ENCODE results near the gene NRK. TPM values are rescaled to one million over a fixed set of nuclear protein-coding genes. Genes with fewer than 3 reads are reported as not detected.
"Not testable (repeated sequence)": the region's sequence is repeated elsewhere in the genome, so short reads cannot be mapped to it uniquely, and the experiment has no call there.

The NRK gene
- total and polyA plus RNA-seq, 3 donors from 2014 or later: 3.7 to 6.1 (median 4.5) TPM

GRCh38 chrX:105803891-105804290 lies 18.4 kb upstream of the NRK start:
- no peak for DNase-seq
- H3K27ac ChIP-seq: no peak overlapping the region
- no peaks in the 10 kb centered on the region for H3K36me3 ChIP-seq (ENCODE audit: low read depth, missing control alignments)
- no peaks in the 10 kb centered on the region for H3K9me3 ChIP-seq
- H3K4me3 ChIP-seq: no peak overlapping the region
- no peaks in the 10 kb centered on the region for H3K27me3 ChIP-seq
- TF ChIP-seq CTCF (IDR thresholded peaks at IDR 0.05): no peak
- TF ChIP-seq POLR2A (IDR thresholded peaks at IDR 0.05): no peak
- intact Hi-C loops (cut with DNase I; ENCODE audit: low total_unique reads): no loop called here
- no peaks in the 10 kb centered on the region for H3K4me1 ChIP-seq
- 96 to 97% methylated on average over 2 of the region's 2 CpGs for WGBS, 2 donors

GRCh38 chrX:105805655-105806054 lies 16.7 kb upstream of the NRK start:
- intact Hi-C loops (cut with DNase I; ENCODE audit: low total_unique reads); DNase-seq; H3K27me3 ChIP-seq; H3K27ac ChIP-seq; H3K9me3 ChIP-seq; H3K4me1 ChIP-seq; H3K36me3 ChIP-seq (ENCODE audit: low read depth, missing control alignments); H3K4me3 ChIP-seq: not testable (repeated sequence)

GRCh38 chrX:105816517-105816916 lies 5.8 kb upstream of the NRK start:
- WGBS, 2 donors: 86 to 89% methylated on average over 1 to 2 of the region's 2 CpGs
- TF ChIP-seq CTCF (IDR thresholded peaks at IDR 0.05) (no peak), POLR2A (IDR thresholded peaks at IDR 0.05) (no peak)
- intact Hi-C loops (cut with DNase I; ENCODE audit: low total_unique reads): no loop called here
- Histone ChIP-seq H3K36me3 (ENCODE audit: low read depth, missing control alignments) (no peaks in the 10 kb centered on the region), H3K9me3 (no peaks in the 10 kb centered on the region), H3K4me1 (no peaks in the 10 kb centered on the region), H3K27me3 (no peaks in the 10 kb centered on the region), H3K27ac (no peak overlapping the region), H3K4me3 (no peak overlapping the region)
- DNase-seq: no peak

- Histone ChIP-seq H3K4me1 (no peaks in the 10 kb centered on the region), H3K27me3 (no peaks in the 10 kb centered on the region), H3K9me3 (no peaks in the 10 kb centered on the region), H3K27ac (no peak overlapping the region), H3K36me3 (ENCODE audit: low read depth, missing control alignments) (no peaks in the 10 kb centered on the region), H3K4me3 (no peak overlapping the region)
- no peak for TF ChIP-seq POLR2A (IDR thresholded peaks at IDR 0.05)
- TF ChIP-seq CTCF (IDR thresholded peaks at IDR 0.05): no peak
- 23 to 58% methylated on average over 7 of the region's 7 CpGs for WGBS, 2 donors
- intact Hi-C loops (cut with DNase I; ENCODE audit: low total_unique reads): no loop called here
- no peak for DNase-seq
Measured at GRCh38 chrX:105820247-105820646, 2.1 kb upstream of the NRK start.

- no peak overlapping the region for H3K27ac ChIP-seq
- no peaks in the 10 kb centered on the region for H3K9me3 ChIP-seq
- TF ChIP-seq POLR2A (IDR thresholded peaks at IDR 0.05): no peak
- no peak for TF ChIP-seq CTCF (IDR thresholded peaks at IDR 0.05)
- H3K4me1 ChIP-seq: no peaks in the 10 kb centered on the region
- 4 to 7% methylated on average over 8 to 28 of the region's 28 CpGs for WGBS, 2 donors
- intact Hi-C loops (cut with DNase I; ENCODE audit: low total_unique reads): no loop called here
- peak overlapping the region; percentile 36 to 59 for H3K4me3 ChIP-seq
- DNase-seq: peak; percentile 20
- H3K27me3 ChIP-seq: no peaks in the 10 kb centered on the region
- no peaks in the 10 kb centered on the region for H3K36me3 ChIP-seq (ENCODE audit: low read depth, missing control alignments)
Measured at GRCh38 chrX:105821471-105822121, 743 bp upstream of the NRK start.

Measured in testis (tissue), 3 donors.